Measurements from ENCODE around the gene SPTB.

- no peak for TF ChIP-seq ARNT (IDR thresholded peaks at IDR 0.05)
- TF ChIP-seq FOXM1 (IDR thresholded peaks at IDR 0.05; ENCODE audit: borderline replicate concordance): no peak
- no peak for TF ChIP-seq FOXA1 (IDR thresholded peaks at IDR 0.05)
- no peak for TF ChIP-seq BHLHE40 (IDR thresholded peaks at IDR 0.05; ENCODE audit: borderline replicate concordance)
- no peak for TF ChIP-seq SP1 (IDR thresholded peaks at IDR 0.05)
- TF ChIP-seq, protein P1, sequence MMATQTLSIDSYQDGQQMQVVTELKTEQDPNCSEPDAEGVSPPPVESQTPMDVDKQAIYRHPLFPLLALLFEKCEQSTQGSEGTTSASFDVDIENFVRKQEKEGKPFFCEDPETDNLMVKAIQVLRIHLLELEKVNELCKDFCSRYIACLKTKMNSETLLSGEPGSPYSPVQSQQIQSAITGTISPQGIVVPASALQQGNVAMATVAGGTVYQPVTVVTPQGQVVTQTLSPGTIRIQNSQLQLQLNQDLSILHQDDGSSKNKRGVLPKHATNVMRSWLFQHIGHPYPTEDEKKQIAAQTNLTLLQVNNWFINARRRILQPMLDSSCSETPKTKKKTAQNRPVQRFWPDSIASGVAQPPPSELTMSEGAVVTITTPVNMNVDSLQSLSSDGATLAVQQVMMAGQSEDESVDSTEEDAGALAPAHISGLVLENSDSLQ (IDR thresholded peaks at IDR 0.05): no peak
- no peak for TF ChIP-seq FOXK2 (IDR thresholded peaks at IDR 0.05)
- no peak for TF ChIP-seq SUZ12 (IDR thresholded peaks at IDR 0.05)
- TF ChIP-seq ELF4 (IDR thresholded peaks at IDR 0.05): no peak
- TF ChIP-seq LEF1 (IDR thresholded peaks at IDR 0.05; ENCODE audit: borderline replicate concordance): no peak
- no peak for TF ChIP-seq NFRKB (IDR thresholded peaks at IDR 0.05)
- TF ChIP-seq TARDBP (IDR thresholded peaks at IDR 0.05): no peak
- no peak for TF ChIP-seq ZNF384 (IDR thresholded peaks at IDR 0.05)
These were observed 142.1 kb downstream of the SPTB start for GRCh38 chr14:64737391-64738280.
